A673 (cell line): Measurements from ENCODE around the gene SRD5A1.

Source experiments
- CTCF ChIP-seq: fragments of 300-800, 200-600 bp; sonication (generic); conservative IDR thresholded peaks from 2 replicates; pipeline ENCODE4 v1.5.1; 2017; ENCODE audit warnings: low read depth, mild to moderate bottlenecking, antibody characterized with exemption, low read length, moderate library complexity, mixed read lengths
- EZH2 ChIP-seq: fragments of 200-600 bp; sonication (generic); IDR thresholded peaks from 2 replicates; pipeline ENCODE4 v1.6.1; 2017; ENCODE audit warnings: borderline replicate concordance, low read depth, mild to moderate bottlenecking, mixed read lengths, antibody characterized with exemption, low read length; ENCODE audit not compliant: poor library complexity, severe bottlenecking

GRCh38 chr5:6713274-6714225 is 80.3 kb downstream of the SRD5A1 start, which contains the start of gene TENT4A:
- TF ChIP-seq CTCF (no peak), EZH2 (no peak)
